Panc1 (cell line): ENCODE data around the gene INPP5A. TPM values are rescaled to one million over a fixed set of nuclear protein-coding genes. Genes with fewer than 3 reads are reported as not detected.

Source experiments
- ATAC-seq: fragments of 200-7000 bp; cut with Tn5 transposase; 2 replicates; pipeline ENCODE4 v1.9.1; 2020; ENCODE audit warnings: mild to moderate bottlenecking, moderate library complexity
- BruUV-seq: library from RNA; stranded (reverse); fragments of 400-500 nt; replicated peaks from 2 replicates; lab custom pipeline; 2021; lab: Mats Ljungman, UMichigan
- CTCF ChIA-PET: fragments of 300-600 bp; sonication (Branson Sonifier 250); formaldehyde crosslinking; loops from one replicate; lab custom pipeline; 2022; ENCODE audit warnings: antibody characterized with exemption; lab: Charles Lee
- POLR2A ChIA-PET: fragments of 300-600 bp; sonication (Branson Sonifier 250); formaldehyde crosslinking; loops from one replicate; lab custom pipeline; 2022; ENCODE audit warnings: antibody characterized with exemption; lab: Charles Lee
- DNase-seq: peaks from one replicate; pipeline ENCODE4 v3.0.0-alpha.2; 2010; ENCODE audit warnings: low read depth, low spot score
- H3K27ac ChIP-seq: 2 replicates; pipeline ENCODE4 v1.5.1; 2011; ENCODE audit warnings: mild to moderate bottlenecking, low read length, inconsistent platforms
- H3K27me3 ChIP-seq: fragments of 200-500 bp; sonication (Bioruptor generic); 2 replicates; pipeline ENCODE4 v1.6.0; 2014; ENCODE audit warnings: low read length, inconsistent platforms; ENCODE audit not compliant: control insufficient read depth, insufficient read depth
- H3K36me3 ChIP-seq: fragments of 200-500 bp; sonication (Bioruptor generic); 2 replicates; pipeline ENCODE4 v1.5.1; 2014; ENCODE audit warnings: inconsistent platforms, mild to moderate bottlenecking, low read length, moderate library complexity; ENCODE audit not compliant: control insufficient read depth, insufficient read depth
- H3K4me1 ChIP-seq: 2 replicates; pipeline ENCODE4 v1.5.1; 2011; ENCODE audit warnings: inconsistent platforms, mild to moderate bottlenecking, low read length, moderate library complexity; ENCODE audit not compliant: control insufficient read depth, insufficient read depth
- H3K4me3 ChIP-seq, 2 experiments: 2 replicates each; pipeline ENCODE4 v1.5.1; 2011 to 2012; ENCODE audit warnings: low read depth in 2 of 2, low read length in 2 of 2, mild to moderate bottlenecking in 2 of 2, inconsistent platforms in 1 of 2, moderate library complexity in 1 of 2
- H3K9me3 ChIP-seq: fragments of 200-500 bp; sonication (Bioruptor generic); 2 replicates; pipeline ENCODE4 v1.5.1; 2014; ENCODE audit warnings: low read depth, mild to moderate bottlenecking, inconsistent platforms, low read length, moderate library complexity; ENCODE audit not compliant: control insufficient read depth, insufficient read depth
- POLR2AphosphoS5 ChIP-seq: IDR thresholded peaks from 2 replicates; pipeline ENCODE4 v1.6.1; 2012; ENCODE audit warnings: mild to moderate bottlenecking, low read depth, low read length, moderate library complexity
- SIN3A ChIP-seq: IDR thresholded peaks from 2 replicates; pipeline ENCODE4 v1.6.1; 2012; ENCODE audit warnings: low read depth, mild to moderate bottlenecking, low read length, moderate library complexity, borderline replicate concordance; ENCODE audit not compliant: insufficient read depth
- TCF7L2 ChIP-seq: IDR thresholded peaks from 2 replicates; pipeline ENCODE4 v1.6.1; 2011; ENCODE audit warnings: mild to moderate bottlenecking, low read depth, low read length, inconsistent platforms
- in situ Hi-C: cut with HindIII; loops from 2 replicates; pipeline ENCODE4 v1.10.0; 2016; ENCODE audit warnings: low sequenced_read_pairs, low pct_unique_long_range_greater_than_20kb
- intact Hi-C: fragments of 100-400 bp; cut with micrococcal nuclease; formaldehyde crosslinking; loops from one replicate; pipeline ENCODE4 v1.10.0; 2022; ENCODE audit not compliant: unreplicated experiment
- total RNA-seq: library from RNA; stranded (reverse); gene quantifications from one replicate; pipeline ENCODE4 v1.2.1, GENCODE V29; 2021; ENCODE audit not compliant: unreplicated experiment
- TF ChIP-seq, protein P1 (sequence below): fragments of 450-650 bp; IDR thresholded peaks from 2 replicates; pipeline ENCODE4 v1.5.1; 2017; ENCODE audit warnings: mild to moderate bottlenecking
- TF ChIP-seq, protein P2 (sequence below), 2 experiments: IDR thresholded peaks; 2 replicates each; pipeline ENCODE4 v1.6.1; 2011 to 2012; ENCODE audit warnings: low read depth in 2 of 2, control low read depth in 1 of 2, low read length in 1 of 2, mild to moderate bottlenecking in 1 of 2, moderate library complexity in 1 of 2; ENCODE audit not compliant: insufficient read depth in 1 of 2

Gene INPP5A
- total RNA-seq, 1 experiment from 2014 or later: 60.0 TPM

DNA sequence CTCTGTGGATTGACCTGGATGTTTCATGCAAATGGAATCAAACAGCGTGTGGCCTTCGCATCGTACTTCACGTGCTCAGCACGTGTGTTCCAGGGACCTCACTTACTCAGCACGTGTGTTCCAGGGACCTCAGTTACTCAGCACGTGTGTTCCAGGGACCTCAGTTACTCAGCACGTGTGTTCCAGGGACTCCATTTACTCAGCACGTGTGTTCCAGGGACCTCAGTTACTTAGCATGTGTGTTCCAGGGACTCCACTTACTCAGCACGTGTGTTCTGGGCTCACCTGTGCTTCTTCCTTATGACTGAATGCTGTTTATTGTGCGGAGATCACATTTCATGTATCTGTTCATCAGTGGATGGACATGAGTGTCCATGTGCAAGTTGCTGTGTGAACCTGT, 22.0 kb downstream of the INPP5A start:
- DNase-seq (no peak), ATAC-seq (no peak)
- Histone ChIP-seq H3K36me3 (no peaks in the 10 kb centered on the region), H3K27me3 (no peaks in the 10 kb centered on the region), H3K4me3 (no peak overlapping the region), H3K9me3 (no peaks in the 10 kb centered on the region), H3K27ac (no peak overlapping the region), H3K4me1 (peaks cover 17% of the 10 kb centered on the region)
- in situ Hi-C loops (no loop called here), intact Hi-C loops (no loop called here)
- POLR2A ChIA-PET: no interaction called here
- CTCF ChIA-PET: no interaction called here
- no TSS peak for BruUV-seq
- TF ChIP-seq, protein P1, sequence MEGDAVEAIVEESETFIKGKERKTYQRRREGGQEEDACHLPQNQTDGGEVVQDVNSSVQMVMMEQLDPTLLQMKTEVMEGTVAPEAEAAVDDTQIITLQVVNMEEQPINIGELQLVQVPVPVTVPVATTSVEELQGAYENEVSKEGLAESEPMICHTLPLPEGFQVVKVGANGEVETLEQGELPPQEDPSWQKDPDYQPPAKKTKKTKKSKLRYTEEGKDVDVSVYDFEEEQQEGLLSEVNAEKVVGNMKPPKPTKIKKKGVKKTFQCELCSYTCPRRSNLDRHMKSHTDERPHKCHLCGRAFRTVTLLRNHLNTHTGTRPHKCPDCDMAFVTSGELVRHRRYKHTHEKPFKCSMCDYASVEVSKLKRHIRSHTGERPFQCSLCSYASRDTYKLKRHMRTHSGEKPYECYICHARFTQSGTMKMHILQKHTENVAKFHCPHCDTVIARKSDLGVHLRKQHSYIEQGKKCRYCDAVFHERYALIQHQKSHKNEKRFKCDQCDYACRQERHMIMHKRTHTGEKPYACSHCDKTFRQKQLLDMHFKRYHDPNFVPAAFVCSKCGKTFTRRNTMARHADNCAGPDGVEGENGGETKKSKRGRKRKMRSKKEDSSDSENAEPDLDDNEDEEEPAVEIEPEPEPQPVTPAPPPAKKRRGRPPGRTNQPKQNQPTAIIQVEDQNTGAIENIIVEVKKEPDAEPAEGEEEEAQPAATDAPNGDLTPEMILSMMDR: no peak
- TF ChIP-seq TCF7L2 (no peak), POLR2AphosphoS5 (no peak), SIN3A (no peak)
- TF ChIP-seq, protein P2, sequence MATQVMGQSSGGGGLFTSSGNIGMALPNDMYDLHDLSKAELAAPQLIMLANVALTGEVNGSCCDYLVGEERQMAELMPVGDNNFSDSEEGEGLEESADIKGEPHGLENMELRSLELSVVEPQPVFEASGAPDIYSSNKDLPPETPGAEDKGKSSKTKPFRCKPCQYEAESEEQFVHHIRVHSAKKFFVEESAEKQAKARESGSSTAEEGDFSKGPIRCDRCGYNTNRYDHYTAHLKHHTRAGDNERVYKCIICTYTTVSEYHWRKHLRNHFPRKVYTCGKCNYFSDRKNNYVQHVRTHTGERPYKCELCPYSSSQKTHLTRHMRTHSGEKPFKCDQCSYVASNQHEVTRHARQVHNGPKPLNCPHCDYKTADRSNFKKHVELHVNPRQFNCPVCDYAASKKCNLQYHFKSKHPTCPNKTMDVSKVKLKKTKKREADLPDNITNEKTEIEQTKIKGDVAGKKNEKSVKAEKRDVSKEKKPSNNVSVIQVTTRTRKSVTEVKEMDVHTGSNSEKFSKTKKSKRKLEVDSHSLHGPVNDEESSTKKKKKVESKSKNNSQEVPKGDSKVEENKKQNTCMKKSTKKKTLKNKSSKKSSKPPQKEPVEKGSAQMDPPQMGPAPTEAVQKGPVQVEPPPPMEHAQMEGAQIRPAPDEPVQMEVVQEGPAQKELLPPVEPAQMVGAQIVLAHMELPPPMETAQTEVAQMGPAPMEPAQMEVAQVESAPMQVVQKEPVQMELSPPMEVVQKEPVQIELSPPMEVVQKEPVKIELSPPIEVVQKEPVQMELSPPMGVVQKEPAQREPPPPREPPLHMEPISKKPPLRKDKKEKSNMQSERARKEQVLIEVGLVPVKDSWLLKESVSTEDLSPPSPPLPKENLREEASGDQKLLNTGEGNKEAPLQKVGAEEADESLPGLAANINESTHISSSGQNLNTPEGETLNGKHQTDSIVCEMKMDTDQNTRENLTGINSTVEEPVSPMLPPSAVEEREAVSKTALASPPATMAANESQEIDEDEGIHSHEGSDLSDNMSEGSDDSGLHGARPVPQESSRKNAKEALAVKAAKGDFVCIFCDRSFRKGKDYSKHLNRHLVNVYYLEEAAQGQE (IDR thresholded peaks at IDR 0.05; ENCODE audit: insufficient read depth in 1 of 2, low read depth in 2 of 2, low read length in 1 of 2): no peak

DNA sequence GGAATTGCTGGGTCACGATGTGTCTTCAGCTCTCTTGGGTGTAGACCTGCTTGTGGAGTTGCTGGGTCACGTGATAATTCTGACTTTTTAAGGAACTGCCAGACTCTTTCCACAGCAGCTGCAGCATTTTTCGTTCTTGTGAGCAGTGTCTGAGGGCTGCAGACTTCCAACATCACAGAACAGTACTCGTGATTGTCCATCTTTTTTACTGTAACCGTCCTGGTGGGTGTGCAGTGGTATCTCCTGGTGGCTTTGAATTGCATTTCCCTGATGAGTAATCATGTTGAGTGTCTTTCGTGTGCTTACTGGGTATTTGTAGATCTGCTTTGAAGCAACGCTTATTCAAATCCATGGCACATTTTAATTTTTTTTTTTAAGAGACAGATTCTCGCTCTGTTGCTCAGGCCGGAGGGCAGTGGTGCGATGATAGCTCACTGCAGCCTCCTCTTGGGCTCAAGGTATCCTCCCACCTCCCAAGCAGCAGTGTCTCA, 22.7 kb downstream of the INPP5A start:
- in situ Hi-C loops (no loop called here), intact Hi-C loops (no loop called here)
- Histone ChIP-seq H3K27me3 (no peaks in the 10 kb centered on the region), H3K27ac (no peak overlapping the region), H3K4me3 (no peak overlapping the region), H3K9me3 (no peaks in the 10 kb centered on the region), H3K36me3 (no peaks in the 10 kb centered on the region), H3K4me1 (peaks cover 24% of the 10 kb centered on the region)
- BruUV-seq: no TSS peak
- ATAC-seq (no peak), DNase-seq (no peak)
- TF ChIP-seq, protein P1: no peak
- TF ChIP-seq SIN3A (no peak), TCF7L2 (no peak), POLR2AphosphoS5 (no peak)
- TF ChIP-seq, protein P2 (IDR thresholded peaks at IDR 0.05; ENCODE audit: insufficient read depth in 1 of 2, low read depth in 2 of 2, low read length in 1 of 2): no peak
- CTCF ChIA-PET: no interaction called here
- POLR2A ChIA-PET: no interaction called here
